Duodenal mucosa (tissue), 2 donors: Measurements from ENCODE around the gene NUBP1.
"Not testable (repeated sequence)": the region's sequence is repeated elsewhere in the genome, so short reads cannot be mapped to it uniquely, and the experiment has no call there.

ENCODE experiments used
- H3K27ac ChIP-seq: one replicate; pipeline ENCODE4 v1.7.0; 2013; ENCODE audit warnings: low read depth, low read length
- H3K27me3 ChIP-seq, 2 donors: one replicate each; pipeline ENCODE4 v1.7.0; 2013; ENCODE audit warnings: low read length in 2 of 2, control low read depth in 1 of 2; ENCODE audit not compliant: insufficient read depth in 2 of 2, control insufficient read depth in 1 of 2
- H3K36me3 ChIP-seq, 2 donors: one replicate each; pipeline ENCODE4 v1.7.0; 2013; ENCODE audit warnings: low read length in 2 of 2, control low read depth in 1 of 2; ENCODE audit not compliant: insufficient read depth in 2 of 2, control insufficient read depth in 1 of 2
- H3K4me1 ChIP-seq, 2 donors: one replicate each; pipeline ENCODE4 v1.7.0; 2013; ENCODE audit warnings: low read length in 2 of 2, control low read depth in 1 of 2; ENCODE audit not compliant: insufficient read depth in 2 of 2, control insufficient read depth in 1 of 2
- H3K4me3 ChIP-seq, 2 donors: one replicate each; pipeline ENCODE4 v1.7.0; 2013; ENCODE audit warnings: low read length in 2 of 2, low read depth in 1 of 2
- H3K9ac ChIP-seq, 2 donors: one replicate each; pipeline ENCODE4 v1.7.0; 2013; ENCODE audit warnings: low read length in 2 of 2, low read depth in 1 of 2
- H3K9me3 ChIP-seq, 2 donors: one replicate each; pipeline ENCODE4 v1.7.0; 2013; ENCODE audit warnings: low read length in 2 of 2, control low read depth in 1 of 2; ENCODE audit not compliant: control insufficient read depth in 1 of 2

Gene NUBP1

DNA sequence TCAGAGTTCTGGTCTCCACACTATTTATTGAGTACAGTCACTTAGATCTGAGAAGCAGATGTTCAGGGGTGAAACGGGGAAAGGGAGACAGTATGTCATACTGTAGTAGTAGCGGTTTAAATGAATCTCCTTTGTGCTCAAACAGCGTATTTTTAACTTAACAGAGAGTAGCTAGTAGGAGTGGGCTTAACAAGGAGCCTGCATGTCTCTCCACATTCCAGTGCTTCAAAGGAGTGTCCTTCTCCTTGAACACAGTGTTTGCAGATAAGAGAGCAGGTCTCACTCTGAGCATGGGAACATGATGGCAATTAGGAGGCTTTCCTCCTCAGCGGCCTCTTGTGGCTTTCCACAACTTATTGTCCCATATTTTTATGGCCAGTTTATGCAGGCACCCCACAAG lies 45.0 kb downstream of the NUBP1 start:
- H3K36me3 ChIP-seq, H3K27ac ChIP-seq, H3K4me3 ChIP-seq, H3K27me3 ChIP-seq, H3K4me1 ChIP-seq, H3K9ac ChIP-seq, H3K9me3 ChIP-seq: not testable (repeated sequence)

GRCh38 chr16:10791048-10791447 lies 47.4 kb downstream of the NUBP1 start:
- H3K36me3 ChIP-seq = no peaks in the 10 kb centered on the region
- no peaks in the 10 kb centered on the region for H3K9me3 ChIP-seq
- no peak overlapping the region for H3K27ac ChIP-seq
- H3K9ac ChIP-seq = no peak overlapping the region
- no peaks in the 10 kb centered on the region for H3K4me1 ChIP-seq
- H3K4me3 ChIP-seq = no peak overlapping the region
- no peaks in the 10 kb centered on the region for H3K27me3 ChIP-seq

GRCh38 chr16:10799736-10800135 lies 56.1 kb downstream of the NUBP1 start:
- Histone ChIP-seq H3K4me1 (no peaks in the 10 kb centered on the region), H3K27ac (no peak overlapping the region), H3K9ac (no peak overlapping the region)

GRCh38 chr16:10805334-10805733 lies 61.7 kb downstream of the NUBP1 start:
- H3K4me3 ChIP-seq = no peak overlapping the region
- no peaks in the 10 kb centered on the region for H3K4me1 ChIP-seq
- H3K9ac ChIP-seq = no peak overlapping the region
- no peaks in the 10 kb centered on the region for H3K9me3 ChIP-seq
- no peaks in the 10 kb centered on the region for H3K36me3 ChIP-seq
- no peaks in the 10 kb centered on the region for H3K27me3 ChIP-seq
- no peak overlapping the region for H3K27ac ChIP-seq

More at GRCh38 chr16:10799736-10800135, 56.1 kb downstream of the NUBP1 start:
- H3K27me3 ChIP-seq = no peaks in the 10 kb centered on the region
- H3K4me3 ChIP-seq = no peak overlapping the region
- no peaks in the 10 kb centered on the region for H3K9me3 ChIP-seq
- H3K36me3 ChIP-seq = no peaks in the 10 kb centered on the region

GRCh38 chr16:10806698-10807097 lies 63.1 kb downstream of the NUBP1 start:
- Histone ChIP-seq H3K9me3 (no peaks in the 10 kb centered on the region), H3K4me1 (no peaks in the 10 kb centered on the region), H3K4me3 (no peak overlapping the region), H3K9ac (no peak overlapping the region), H3K27me3 (no peaks in the 10 kb centered on the region), H3K36me3 (no peaks in the 10 kb centered on the region), H3K27ac (no peak overlapping the region)

DNA sequence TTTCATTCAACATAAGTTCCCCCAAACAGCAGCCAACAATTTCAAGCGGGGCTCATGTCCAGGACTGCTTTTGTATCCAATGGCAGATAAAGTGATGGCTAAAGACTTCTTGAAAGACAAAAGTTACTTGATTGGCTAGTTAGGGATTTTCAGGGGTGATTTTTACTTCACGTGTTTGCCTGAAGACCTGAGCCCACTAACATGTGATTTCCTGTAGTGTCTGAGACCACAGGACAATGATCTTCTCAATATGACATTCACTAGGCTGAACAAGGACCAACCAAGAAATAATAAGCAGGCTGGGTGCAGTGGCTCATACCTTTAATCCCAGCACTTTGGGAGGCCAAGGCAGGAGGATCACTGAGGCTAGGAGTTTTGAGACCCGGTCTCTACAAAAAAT lies 64.6 kb downstream of the NUBP1 start:
- Histone ChIP-seq H3K27ac (no peak overlapping the region), H3K36me3 (no peaks in the 10 kb centered on the region), H3K9me3 (no peaks in the 10 kb centered on the region), H3K9ac (no peak overlapping the region), H3K4me1 (no peaks in the 10 kb centered on the region), H3K27me3 (no peaks in the 10 kb centered on the region), H3K4me3 (no peak overlapping the region)

DNA sequence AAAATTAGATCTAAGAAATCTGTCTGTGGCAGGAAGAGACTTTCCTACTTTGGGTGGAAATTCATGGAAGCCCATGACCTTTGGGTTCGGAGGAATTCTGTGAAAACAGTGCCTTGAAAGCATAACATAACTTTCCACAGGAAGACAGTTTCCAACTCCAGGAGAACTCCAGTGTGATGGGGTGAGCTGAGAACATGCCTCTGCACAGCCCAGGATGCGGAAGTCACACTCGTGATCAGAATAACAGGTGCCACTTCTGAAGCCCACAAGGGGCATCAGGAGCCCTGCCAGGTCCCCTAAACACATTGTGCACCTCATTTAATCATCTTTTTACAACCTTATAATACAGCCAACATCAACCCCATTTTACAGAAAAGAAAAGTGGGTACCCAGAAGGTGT lies 65.2 kb downstream of the NUBP1 start:
- Histone ChIP-seq H3K9me3 (no peaks in the 10 kb centered on the region), H3K4me1 (no peaks in the 10 kb centered on the region), H3K36me3 (no peaks in the 10 kb centered on the region), H3K4me3 (no peak overlapping the region), H3K27me3 (no peaks in the 10 kb centered on the region), H3K27ac (no peak overlapping the region), H3K9ac (no peak overlapping the region)

- H3K9ac ChIP-seq = no peak overlapping the region
- H3K9me3 ChIP-seq = no peaks in the 10 kb centered on the region
- H3K4me1 ChIP-seq = no peaks in the 10 kb centered on the region
- H3K4me3 ChIP-seq = no peak overlapping the region
- no peaks in the 10 kb centered on the region for H3K27me3 ChIP-seq
- no peaks in the 10 kb centered on the region for H3K36me3 ChIP-seq
- no peak overlapping the region for H3K27ac ChIP-seq
These were observed 66.1 kb downstream of the NUBP1 start for GRCh38 chr16:10809706-10810105.

- no peaks in the 10 kb centered on the region for H3K4me1 ChIP-seq
- no peak overlapping the region for H3K4me3 ChIP-seq
- H3K27me3 ChIP-seq = no peaks in the 10 kb centered on the region
- H3K36me3 ChIP-seq = no peaks in the 10 kb centered on the region
- no peaks in the 10 kb centered on the region for H3K9me3 ChIP-seq
- H3K9ac ChIP-seq = no peak overlapping the region
- H3K27ac ChIP-seq = no peak overlapping the region
These were observed 68.9 kb downstream of the NUBP1 start for GRCh38 chr16:10812312-10813098.

- Histone ChIP-seq H3K4me1 (no peaks in the 10 kb centered on the region), H3K9ac (no peak overlapping the region), H3K27ac (no peak overlapping the region), H3K27me3 (no peaks in the 10 kb centered on the region), H3K36me3 (no peaks in the 10 kb centered on the region), H3K4me3 (no peak overlapping the region), H3K9me3 (no peaks in the 10 kb centered on the region)
These were observed 69.4 kb downstream of the NUBP1 start for GRCh38 chr16:10813099-10813455.

- H3K27ac ChIP-seq = no peak overlapping the region
- no peaks in the 10 kb centered on the region for H3K4me1 ChIP-seq
- no peaks in the 10 kb centered on the region for H3K27me3 ChIP-seq
- H3K9me3 ChIP-seq = no peaks in the 10 kb centered on the region
- H3K4me3 ChIP-seq = no peak overlapping the region
- no peak overlapping the region for H3K9ac ChIP-seq
- H3K36me3 ChIP-seq = no peaks in the 10 kb centered on the region
These were observed 73.9 kb downstream of the NUBP1 start for GRCh38 chr16:10817514-10817913.
